ENCODE measurements around the gene CDH8. TPM values are rescaled to one million over a fixed set of nuclear protein-coding genes. Genes with fewer than 3 reads are reported as not detected.

The CDH8 gene
- total RNA-seq, result not detected in 2 replicates
- not detected in 2 replicates for polyA plus RNA-seq
- not detected in 2 replicates for polyA plus RNA-seq (2011; cell fraction: cytosol; rRNA removed)
- polyA plus RNA-seq (2011; cell fraction: nucleus; rRNA removed), result not detected in 2 replicates
- polyA plus RNA-seq (2012), result not detected in 2 replicates
- not detected in 2 replicates for polyA minus RNA-seq
- not detected for polyA minus RNA-seq (2011; cell fraction: cytosol; rRNA and poly(A)+ RNA removed)
- polyA minus RNA-seq (2011; cell fraction: nucleus; rRNA and poly(A)+ RNA removed), result 1.1 TPM in 1 of 2 replicates, not detected in the other
- Bru-seq, nascent RNA, result percentile 1 among the genes with signal in this experiment
- not detected for BruChase-seq, experiment 1, labeled RNA remaining after a 6-hour chase
- BruChase-seq, experiment 2, labeled RNA remaining after a 2-hour chase, result percentile 0 among the genes with signal in this experiment
- long read RNA-seq, result 0 reads

GRCh38 chr16:62036101-62036801 lies at the start of gene CDH8:
Gene CDH8, minus strand, starts transcription at chr16:62036438. Its CDS starts 15,035 bp downstream, at chr16:62021403.
- no peak within 1 kb of the TSS for H3K4me3 ChIP-seq (replicated peaks in 1 of 3; ENCODE audit: insufficient read depth in 1 of 3, low read depth in 1 of 3, low read length in 3 of 3)
- dilution Hi-C loops (cut with MboI; ENCODE audit: extremely low pct_ligation_motif_present, low sequenced_read_pairs) (no loop called here), intact Hi-C loops (cut with micrococcal nuclease) (no loop called here)
- H3K4me2 ChIP-seq (ENCODE audit: insufficient read depth, low read length), result no peak within 1 kb of the TSS
- H3K9ac ChIP-seq (replicated peaks; ENCODE audit: extremely low read depth, insufficient read depth, low read length), result no peak within 1 kb of the TSS
- H3K9me3 ChIP-seq (replicated peaks; ENCODE audit: control insufficient read depth, insufficient read depth, low read length), result no peaks in the 10 kb centered on the region
- H3K27ac ChIP-seq (ENCODE audit: insufficient read depth, low read depth, low read length), result no peak within 1 kb of the TSS
- no peaks in the 10 kb centered on the region for H3K79me2 ChIP-seq (ENCODE audit: control insufficient read depth, insufficient read depth, low read length)
- no peak for TF ChIP-seq FOS (IDR thresholded peaks at IDR 0.05; ENCODE audit: borderline replicate concordance, insufficient read depth, low read length)
- no peak for TF ChIP-seq MYC (IDR thresholded peaks at IDR 0.05; ENCODE audit: low read depth, low read length)
- no peak for TF ChIP-seq MAX (IDR thresholded peaks at IDR 0.05; ENCODE audit: insufficient read depth, insufficient read length)
- H4K20me1 ChIP-seq (replicated peaks; ENCODE audit: control insufficient read depth, extremely low read depth, insufficient read depth, low read length), result no peaks in the 10 kb centered on the region
- H3K9me1 ChIP-seq (replicated peaks; ENCODE audit: control insufficient read depth, extremely low read depth, insufficient read depth, low read length), result no peaks in the 10 kb centered on the region
- no peaks in the 10 kb centered on the region for H3K4me1 ChIP-seq (ENCODE audit: control insufficient read depth, extremely low read depth, insufficient read depth, low read length)
- BruUV-seq (replicated peaks), result no TSS peak
- FAIRE-seq, result no peak
- H2AFZ ChIP-seq (ENCODE audit: low read depth, low read length), result no peak within 1 kb of the TSS
- POLR2A ChIA-PET, result no interaction called here
- CTCF ChIA-PET, result no interaction called here
- no peak for DNase-seq (ENCODE audit: low read depth, low spot score)
- no peaks in the 10 kb centered on the region for H3K36me3 ChIP-seq (ENCODE audit: control insufficient read depth in 2 of 2, extremely low read depth in 1 of 2, insufficient read depth in 2 of 2, low read length in 2 of 2)
- peaks cover 2 to 3% of the 10 kb centered on the region in 2 experiments for H3K27me3 ChIP-seq (ENCODE audit: control insufficient read depth in 2 of 2, insufficient read depth in 2 of 2, low read length in 2 of 2)

- no peaks in the 10 kb centered on the region for H4K20me1 ChIP-seq (replicated peaks; ENCODE audit: control insufficient read depth, extremely low read depth, insufficient read depth, low read length)
- no peak for TF ChIP-seq GATA2 (IDR thresholded peaks at IDR 0.05; ENCODE audit: insufficient read depth, insufficient read length, low read depth, low read length)
- no peak for TF ChIP-seq MAX (IDR thresholded peaks at IDR 0.05; ENCODE audit: insufficient read depth, insufficient read length)
- no peak for TF ChIP-seq MYC (IDR thresholded peaks at IDR 0.05; ENCODE audit: low read depth, low read length)
- no peak for TF ChIP-seq CTCF (IDR thresholded peaks at IDR 0.05; ENCODE audit: extremely low read depth in 1 of 2, insufficient read depth in 1 of 2, low read depth in 1 of 2, low read length in 2 of 2)
- no peak for TF ChIP-seq EZH2 (IDR thresholded peaks at IDR 0.05; ENCODE audit: borderline replicate concordance, low read depth, low read length, severe bottlenecking)
- TF ChIP-seq POLR2AphosphoS5 (IDR thresholded peaks at IDR 0.05; ENCODE audit: insufficient read depth, low read depth, low read length), result no peak
- no peak for TF ChIP-seq POLR2A (IDR thresholded peaks at IDR 0.05; ENCODE audit: low read depth, low read length)
- CTCF ChIA-PET, result no interaction called here
- no peaks in the 10 kb centered on the region for H3K79me2 ChIP-seq (ENCODE audit: control insufficient read depth, insufficient read depth, low read length)
- no peaks in the 10 kb centered on the region for H3K9me1 ChIP-seq (replicated peaks; ENCODE audit: control insufficient read depth, extremely low read depth, insufficient read depth, low read length)
- POLR2A ChIA-PET, result no interaction called here
- H3K4me1 ChIP-seq (ENCODE audit: control insufficient read depth, extremely low read depth, insufficient read depth, low read length), result no peaks in the 10 kb centered on the region
- no peak overlapping the region for H2AFZ ChIP-seq (ENCODE audit: low read depth, low read length)
- no TSS peak for BruUV-seq (replicated peaks)
- dilution Hi-C loops (cut with MboI; ENCODE audit: extremely low pct_ligation_motif_present, low sequenced_read_pairs), result no loop called here
- no peak for DNase-seq (ENCODE audit: low read depth, low spot score)
- H3K36me3 ChIP-seq (ENCODE audit: control insufficient read depth in 2 of 2, extremely low read depth in 1 of 2, insufficient read depth in 2 of 2, low read length in 2 of 2), result no peaks in the 10 kb centered on the region
- intact Hi-C loops (cut with micrococcal nuclease), result no loop called here
- FAIRE-seq, result no peak
- no peak overlapping the region for H3K9ac ChIP-seq (replicated peaks; ENCODE audit: extremely low read depth, insufficient read depth, low read length)
- H3K9me3 ChIP-seq (replicated peaks; ENCODE audit: control insufficient read depth, insufficient read depth, low read length), result peaks cover 8% of the 10 kb centered on the region
- no peak overlapping the region for H3K27ac ChIP-seq (ENCODE audit: insufficient read depth, low read depth, low read length)
- H3K27me3 ChIP-seq (ENCODE audit: control insufficient read depth in 2 of 2, insufficient read depth in 2 of 2, low read length in 2 of 2), result no peaks in the 10 kb centered on the region
- H3K4me2 ChIP-seq (ENCODE audit: insufficient read depth, low read length), result no peak overlapping the region
- H3K4me3 ChIP-seq (replicated peaks in 1 of 3; ENCODE audit: insufficient read depth in 1 of 3, low read depth in 1 of 3, low read length in 3 of 3), result no peak overlapping the region
Measured at GRCh38 chr16:62079236-62079635, 43.0 kb upstream of the CDH8 start.
